DMS114 treated with DMSO at 0.1 percent for 48 hours (cell line): Measurements from ENCODE around the gene HNRNPM.
"Not testable (repeated sequence)": the region's sequence is repeated elsewhere in the genome, so short reads cannot be mapped to it uniquely, and the experiment has no call there.

ENCODE experiments used
- DNase-seq: peaks from one replicate; lab custom pipeline; 2025; ENCODE audit not compliant: unreplicated experiment; lab: John Stamatoyannopoulos, UW

Gene HNRNPM

DNA sequence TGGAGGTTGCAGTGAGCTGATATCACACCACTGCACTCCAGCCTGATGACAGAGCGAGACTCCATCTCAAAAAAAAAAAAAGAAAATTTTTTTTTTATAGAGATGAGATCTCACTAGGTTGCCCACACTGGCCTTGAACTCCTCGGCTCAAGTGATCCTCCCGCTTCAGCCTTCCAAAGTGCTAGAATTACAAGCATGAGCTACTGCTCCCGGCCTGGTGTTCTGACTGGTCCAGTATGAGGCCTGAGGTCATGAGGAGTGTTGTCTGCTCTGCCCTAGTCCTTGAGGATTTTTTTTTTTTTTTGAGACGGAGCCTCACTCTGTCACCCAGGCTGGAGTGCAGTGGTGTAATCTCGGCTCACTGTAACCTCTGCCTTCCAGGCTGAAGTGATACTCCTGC, 19.4 kb upstream of the HNRNPM start:
- DNase-seq: not testable (repeated sequence)

DNA sequence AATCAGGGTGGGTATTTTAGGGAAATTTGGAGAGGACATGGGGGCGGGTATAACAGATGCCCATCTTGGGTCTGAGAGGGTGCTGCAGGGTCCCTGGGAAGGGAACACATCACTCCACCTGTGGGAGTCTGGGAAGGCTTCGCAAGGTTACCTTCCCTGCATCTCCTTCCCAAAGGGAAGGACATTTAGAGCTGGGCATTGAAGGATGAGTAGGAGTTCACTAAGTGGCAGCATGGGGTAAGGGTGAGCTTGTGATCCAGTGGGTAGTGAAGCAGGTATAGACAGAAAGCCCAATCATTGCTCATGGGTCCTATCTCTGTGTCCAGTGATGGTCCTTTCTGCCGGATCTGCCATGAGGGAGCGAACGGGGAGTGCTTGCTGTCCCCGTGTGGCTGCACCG, 18.5 kb upstream of the HNRNPM start:
- no peak for DNase-seq

DNA sequence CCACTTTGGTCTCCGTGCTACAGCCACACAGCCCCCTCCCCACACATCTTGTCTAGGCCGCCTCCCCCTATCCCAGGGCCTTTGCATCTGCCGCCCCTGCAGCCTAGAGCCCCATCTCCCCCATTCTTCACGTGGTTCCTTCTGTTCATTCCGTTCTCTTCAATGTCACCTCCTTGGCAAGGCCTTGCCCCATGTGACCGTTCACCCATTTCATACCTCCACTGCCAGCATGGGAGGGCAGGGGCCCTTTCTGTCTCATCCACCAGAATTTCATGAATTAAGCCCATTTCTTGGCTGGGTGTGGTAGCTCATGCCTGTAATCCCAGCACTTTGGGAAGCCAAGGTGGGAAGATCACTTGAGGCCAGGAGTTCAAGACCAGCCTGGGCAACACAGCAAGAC, 15.7 kb upstream of the HNRNPM start:
- no peak for DNase-seq

DNA sequence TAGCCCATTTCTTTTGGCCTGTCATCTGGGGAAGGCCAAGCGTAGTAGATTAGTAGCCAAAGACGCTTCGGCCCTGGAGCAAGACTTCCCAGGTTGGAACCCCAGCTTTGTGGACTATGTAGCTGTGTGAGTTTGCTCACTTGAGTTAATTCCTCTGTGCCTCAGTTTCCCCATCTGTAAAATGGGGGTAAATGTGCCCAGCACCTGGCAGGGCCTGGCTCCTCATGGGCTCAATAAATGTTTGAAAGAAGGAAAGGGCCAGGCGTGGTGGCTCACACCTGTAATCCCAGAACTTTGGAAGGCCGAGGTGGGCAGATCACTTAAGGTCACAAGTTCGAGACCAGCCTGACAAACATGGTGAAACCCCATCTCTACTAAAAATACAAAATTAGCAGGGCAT, 14.9 kb upstream of the HNRNPM start:
- no peak for DNase-seq

DNA sequence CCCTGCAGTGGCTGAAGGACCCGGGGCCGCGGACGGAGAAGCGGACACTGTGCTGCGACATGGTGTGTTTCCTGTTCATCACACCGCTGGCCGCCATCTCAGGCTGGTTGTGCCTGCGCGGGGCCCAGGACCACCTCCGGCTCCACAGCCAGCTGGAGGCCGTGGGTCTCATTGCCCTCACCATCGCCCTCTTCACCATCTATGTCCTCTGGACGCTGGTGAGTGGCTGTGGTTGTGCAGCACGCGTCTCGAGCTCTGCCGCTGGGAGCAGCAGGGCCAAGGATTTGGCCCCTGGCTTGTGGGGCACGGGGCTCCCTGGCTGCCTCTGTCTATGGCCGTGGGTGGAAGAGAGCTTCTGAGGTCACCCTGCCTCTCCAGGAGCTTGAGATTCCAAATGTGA, 14.1 kb upstream of the HNRNPM start:
- DNase-seq: no peak

DNA sequence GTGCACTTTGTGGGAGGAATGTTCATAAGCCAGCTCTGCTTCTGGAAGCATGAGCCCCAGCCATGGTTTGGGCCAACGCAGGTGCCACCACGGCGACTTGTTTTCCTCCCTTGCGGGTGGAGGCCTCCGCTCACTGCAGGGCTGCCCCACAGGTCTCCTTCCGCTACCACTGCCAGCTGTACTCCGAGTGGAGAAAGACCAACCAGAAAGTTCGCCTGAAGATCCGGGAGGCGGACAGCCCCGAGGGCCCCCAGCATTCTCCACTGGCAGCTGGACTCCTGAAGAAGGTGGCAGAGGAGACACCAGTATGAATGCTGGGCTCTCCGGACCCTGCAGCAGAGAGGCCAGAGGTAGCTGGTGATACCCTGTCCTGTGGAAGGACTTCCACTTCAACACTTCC, 6.5 kb upstream of the HNRNPM start:
- no peak for DNase-seq

DNA sequence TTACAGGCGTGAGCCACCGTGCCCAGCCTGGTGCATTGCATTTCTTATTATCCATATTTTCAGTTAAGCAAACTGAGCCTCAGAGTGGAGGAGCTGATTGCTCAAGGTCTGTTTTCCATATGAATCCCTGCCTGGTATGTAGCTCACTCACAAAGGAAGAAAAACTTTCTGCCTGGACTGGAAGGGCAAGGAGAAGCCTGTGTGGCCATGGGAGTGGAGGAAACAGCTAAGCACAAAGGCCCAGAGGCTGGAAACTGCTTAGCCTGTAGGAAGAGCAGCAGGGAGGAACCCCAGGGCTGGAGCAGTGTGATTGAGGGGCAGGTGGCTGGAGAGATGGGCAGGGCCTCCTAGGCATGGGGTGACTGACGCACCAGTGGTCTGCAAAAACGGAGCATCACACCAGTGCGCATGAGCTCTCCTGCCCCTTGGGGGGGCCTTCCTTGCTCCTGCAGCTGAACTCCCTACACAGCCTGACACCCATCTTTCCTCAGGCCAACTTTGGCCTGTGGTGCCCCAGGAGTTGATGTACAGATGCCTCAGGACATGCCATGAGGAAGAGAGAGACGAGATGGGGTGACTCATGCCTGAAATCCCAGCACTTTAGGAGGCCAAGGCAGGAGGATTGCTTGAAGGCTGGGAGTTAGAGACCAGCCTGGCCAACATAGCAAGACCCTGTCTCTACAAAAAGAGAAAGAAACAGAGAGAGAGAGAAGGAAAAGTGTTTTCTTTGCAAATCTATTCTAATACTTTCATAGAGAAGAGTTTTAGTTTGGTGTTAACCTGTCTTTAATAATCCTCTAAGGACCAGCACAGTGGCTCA, 2.8 kb upstream of the HNRNPM start:
- no peak for DNase-seq

DNA sequence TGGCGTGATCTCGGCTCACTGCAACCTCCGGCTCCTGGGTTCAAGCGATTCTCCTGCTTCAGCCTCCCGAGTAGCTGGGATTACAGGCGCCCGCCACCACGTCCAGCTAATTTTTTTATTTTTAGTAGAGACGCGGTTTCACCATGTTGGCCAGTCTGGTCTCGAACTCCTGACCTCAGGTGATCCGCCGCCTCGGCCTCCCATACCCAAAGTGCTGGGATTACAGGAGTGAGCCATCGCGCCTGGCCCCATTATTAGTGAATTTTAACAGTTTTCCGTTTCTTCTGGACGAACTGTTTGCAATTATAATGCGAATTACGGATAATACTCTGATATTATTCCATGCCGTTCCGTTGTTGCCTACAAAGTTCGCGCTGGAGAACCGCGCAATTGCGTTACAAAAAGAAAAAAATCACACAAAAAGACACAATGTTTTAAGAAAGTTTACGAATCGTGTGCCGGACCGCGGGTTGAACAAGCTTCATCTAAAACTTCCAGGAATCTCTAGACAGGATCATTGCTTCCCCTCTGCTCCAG, 567 bp upstream of the HNRNPM start:
- DNase-seq: not testable (repeated sequence)

DNA sequence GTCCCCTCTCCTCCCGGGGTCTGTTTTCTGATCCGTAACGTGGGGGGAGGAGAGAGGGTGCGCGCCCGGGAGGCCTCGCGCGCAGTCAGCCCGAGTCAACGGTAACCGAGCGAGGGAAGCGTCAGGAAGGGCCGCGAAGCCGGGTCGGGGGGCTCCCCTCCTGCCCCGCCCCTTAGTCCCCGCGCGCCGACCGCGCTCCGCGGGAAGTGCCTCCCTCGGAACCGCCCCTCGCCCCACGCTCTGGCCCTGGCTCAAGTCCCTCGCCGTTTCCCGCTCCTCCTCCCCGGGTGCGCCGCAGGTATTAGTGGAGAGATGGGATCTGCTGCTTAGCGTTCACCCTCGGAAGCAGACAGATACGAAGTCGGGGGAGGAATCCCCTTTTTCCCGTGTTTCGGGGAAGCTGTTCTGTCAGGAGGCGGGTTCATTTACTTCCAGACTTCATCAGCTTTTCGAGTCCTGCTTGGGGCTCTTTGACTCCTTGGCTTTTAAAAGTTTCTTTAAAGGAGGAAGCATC, 770 bp downstream of the HNRNPM start:
- DNase-seq: no peak

DNA sequence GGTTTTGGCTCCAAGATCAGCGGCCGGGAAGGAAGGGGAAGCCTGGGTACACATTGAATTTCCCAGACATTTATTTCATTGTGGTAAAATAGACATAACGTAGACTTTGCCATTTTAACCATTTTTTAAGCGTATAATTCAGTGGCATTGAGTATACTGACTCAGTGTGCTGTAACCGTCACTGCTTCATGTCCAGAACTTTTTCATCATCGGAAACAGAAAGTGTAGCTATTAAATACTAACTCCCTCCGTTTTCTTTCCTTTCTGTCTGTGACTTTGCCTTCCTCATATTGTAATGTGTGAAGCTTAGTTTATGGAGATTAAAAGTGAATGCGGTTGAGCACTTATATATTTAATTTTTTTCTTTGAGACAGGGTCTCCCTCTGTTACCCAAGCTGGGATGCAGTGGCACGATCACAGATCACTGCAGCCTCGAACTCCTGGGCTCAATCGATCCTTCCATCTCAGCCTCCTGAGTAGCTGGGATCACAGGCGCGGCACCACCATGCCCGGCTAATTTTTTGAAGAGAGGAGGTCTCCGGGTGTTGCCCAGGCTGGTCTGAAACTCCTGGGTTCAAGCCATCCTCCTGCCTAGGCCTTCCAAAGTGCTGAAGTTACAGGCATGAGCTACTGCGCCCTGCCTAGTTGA, 1.4 kb downstream of the HNRNPM start:
- no peak for DNase-seq

DNA sequence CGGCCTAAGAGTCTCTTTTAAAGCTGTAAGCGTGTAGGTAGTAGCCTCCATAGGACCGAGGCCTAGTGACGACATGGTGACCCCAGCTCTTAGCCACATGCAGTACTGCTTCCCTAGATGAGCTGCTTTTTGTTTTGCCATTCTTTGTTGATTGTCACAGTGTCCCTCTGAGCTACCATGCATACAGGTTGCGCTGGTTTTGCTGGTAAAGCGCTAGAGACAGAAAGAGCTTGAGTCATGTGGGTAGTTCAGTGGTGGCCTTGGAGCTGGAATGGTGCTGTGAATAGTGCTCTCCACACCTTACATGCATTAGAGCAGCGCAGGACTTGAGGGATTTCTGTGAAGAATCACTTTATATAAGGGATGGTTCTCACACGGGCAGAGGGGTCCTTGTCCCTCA, 5.1 kb downstream of the HNRNPM start:
- DNase-seq: no peak

DNA sequence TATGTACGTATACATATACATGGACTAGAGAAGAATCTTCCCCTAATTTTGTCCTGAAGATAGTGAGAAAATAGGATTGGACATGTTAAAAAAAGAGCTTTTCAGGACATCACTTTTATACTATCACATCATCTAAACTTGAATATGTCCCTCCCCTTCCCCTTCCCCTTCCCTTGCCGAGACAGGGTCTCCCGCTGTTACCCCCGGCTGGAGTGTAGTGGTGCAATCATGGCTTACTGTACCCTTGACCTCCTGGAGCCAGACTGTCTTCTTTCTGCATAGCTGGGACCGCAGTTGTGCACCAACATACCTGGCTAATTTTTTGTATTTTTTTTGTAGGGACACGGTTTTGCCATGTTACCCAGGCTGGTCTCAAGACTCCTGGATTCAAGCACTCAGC, 6.6 kb downstream of the HNRNPM start:
- DNase-seq: no peak

DNA sequence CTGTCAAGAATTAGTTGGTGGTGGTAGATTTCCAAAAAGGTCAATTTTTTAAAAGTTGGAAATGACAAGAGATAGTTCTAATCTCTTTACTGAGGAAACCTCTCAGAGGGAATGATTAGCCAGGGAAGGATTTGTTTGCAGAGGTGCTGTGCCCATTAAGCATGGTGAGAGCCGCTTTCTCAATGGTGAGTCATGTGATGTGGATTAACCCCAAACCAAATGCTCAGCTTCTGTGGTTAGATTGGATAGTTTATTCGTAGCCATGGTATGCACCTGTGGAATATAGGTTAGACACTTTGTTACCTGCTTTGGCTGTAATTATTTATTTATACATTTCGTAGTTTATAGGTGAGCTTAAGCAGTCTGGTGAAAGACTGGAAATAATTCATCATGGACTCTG, 7.1 kb downstream of the HNRNPM start:
- DNase-seq: no peak

DNA sequence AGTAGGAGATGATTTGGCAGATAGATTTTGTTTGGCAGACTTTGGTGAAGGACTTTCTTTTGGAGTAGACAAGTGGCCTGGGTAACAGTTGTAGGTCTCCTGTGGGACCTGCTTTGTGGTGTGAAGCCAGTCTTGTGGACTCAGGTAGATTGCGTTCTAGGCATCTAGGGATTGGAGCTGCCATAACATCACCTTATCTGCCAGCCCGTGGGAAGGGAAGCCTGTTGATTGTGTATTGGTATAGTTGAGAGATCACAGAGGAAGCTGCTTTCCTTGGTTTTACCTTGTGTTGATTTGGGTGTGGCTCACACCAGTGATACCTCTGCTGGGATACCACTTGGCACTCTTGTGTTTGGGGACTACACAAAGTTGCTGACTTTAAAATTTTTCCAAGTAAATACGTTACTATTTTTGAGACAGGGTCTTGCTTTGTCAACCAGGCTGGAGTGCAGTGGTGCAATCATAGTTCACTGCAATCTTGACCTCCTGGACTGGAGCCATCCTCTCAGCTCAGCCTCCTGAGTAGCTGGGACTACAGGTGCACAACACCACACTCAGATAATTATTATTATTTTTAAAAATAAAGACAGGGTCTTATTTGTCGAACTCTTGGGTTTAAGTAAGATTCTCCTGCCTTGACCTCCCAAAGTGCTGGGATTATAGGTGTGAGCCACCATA, 7.8 kb downstream of the HNRNPM start:
- no peak for DNase-seq

DNA sequence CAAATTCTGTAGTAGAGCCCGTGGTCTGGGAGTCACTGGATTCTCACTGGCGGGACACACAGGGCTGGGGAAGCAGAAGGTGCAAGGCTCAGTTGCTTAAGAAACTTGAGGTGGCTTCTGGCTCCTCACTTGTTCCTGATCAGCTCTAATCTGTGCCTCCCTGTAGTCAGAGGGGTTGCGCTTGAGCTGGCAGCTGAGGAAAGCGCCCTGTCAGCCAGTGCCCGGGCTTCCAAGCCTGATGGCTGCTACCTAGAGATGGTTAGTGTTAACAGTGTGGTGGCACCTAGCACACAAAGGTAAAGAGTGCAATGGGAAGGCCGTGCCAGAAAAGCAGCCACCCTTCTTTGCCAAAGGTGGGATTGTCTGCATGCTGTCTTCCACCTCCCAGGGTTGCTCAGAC, 8.8 kb downstream of the HNRNPM start:
- no peak for DNase-seq

DNA sequence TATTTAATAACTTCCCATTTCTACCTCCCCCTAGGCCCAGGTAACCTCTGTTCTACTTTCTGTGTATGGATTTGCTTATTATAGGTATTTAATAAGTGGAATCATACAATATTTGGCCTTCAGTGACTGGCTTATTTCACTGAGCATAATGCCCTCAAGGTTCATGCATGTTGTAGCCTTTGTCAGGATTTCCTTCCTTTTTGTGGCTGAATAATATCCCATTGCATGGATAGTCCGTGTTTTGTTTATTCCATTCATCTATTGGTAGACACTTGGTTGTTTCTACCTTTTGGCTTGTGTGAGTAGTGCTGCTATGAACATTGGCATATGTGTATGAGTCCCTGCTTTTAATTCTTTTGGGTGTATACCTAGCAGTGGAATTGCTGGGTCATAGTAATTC, 9.4 kb downstream of the HNRNPM start:
- no peak for DNase-seq

DNA sequence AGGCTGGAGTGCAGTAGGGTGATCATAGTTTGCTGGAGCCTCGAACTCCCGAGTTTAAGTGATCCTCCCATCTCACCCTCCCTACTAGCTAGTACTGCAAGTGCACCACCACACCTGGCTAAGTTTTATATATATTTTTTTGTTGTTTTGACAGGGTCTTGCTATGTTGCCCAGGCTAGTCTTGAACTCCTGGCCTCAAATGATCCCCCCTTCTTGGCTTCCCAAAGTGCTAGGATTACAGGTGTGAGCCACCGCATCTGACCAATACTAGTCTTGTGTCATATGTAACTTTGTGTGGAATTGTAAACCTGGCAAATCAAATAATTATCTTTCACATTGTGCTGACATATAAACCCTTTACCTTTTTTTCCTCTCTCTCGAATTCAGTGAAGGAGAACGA, 10.2 kb downstream of the HNRNPM start:
- DNase-seq: no peak

DNA sequence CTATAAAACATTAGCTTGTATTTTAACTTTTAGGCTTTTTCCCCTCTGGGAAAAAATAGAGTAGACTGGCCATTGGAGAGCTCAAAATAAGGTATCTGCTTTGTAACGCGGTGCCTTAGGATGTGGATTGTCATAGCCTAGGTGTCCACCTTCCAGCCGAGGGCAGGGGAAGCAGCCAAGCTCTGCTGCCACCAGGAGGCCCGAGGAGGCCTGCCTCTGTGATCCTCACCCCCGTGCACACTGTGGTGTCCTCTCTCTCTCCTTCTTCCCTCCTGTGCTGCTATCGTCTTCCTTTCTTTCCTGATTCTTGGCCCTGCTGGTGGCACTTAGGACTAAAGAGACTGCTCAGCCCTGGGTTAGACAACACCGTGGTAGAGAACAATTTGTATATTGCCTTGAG, 11.3 kb downstream of the HNRNPM start:
- DNase-seq: no peak

DNA sequence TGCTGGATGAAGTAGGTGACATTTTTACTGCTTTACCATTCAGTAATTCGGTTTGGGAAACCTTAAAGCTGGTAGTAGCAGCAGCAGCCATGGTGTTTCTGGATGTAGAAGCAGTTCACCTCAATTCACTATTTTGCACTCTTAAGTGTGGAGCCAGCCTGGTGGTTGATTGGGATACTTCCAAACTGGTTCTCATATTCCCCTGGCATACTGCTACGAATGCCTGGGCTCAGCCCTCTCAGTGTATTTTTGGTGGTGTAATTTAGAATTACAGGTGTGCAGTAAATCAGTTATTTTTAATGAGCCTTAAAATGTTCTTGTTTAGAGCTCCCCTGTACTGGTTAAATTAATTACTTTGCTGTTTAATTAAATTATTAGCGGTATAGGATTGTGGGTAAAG, 12.4 kb downstream of the HNRNPM start:
- no peak for DNase-seq

DNA sequence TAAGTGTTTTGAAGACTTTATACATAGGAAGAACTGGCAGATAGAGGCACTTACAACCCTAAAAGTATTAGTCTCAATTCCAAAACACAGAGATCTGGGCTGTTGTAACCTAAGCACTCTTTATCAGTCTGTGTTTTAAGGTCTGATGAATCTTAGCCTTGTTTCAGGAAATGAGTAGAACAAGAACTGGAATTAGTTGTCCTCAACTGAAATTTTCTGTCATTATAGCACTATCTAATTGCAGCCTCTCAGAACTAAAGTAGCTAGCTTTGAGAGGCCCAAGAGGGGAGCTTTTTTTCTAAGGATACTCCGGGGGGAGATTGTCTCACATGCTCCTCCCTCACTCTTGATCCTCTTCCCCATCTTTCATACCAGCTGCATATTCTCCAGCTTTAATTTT, 13.1 kb downstream of the HNRNPM start:
- no peak for DNase-seq

DNA sequence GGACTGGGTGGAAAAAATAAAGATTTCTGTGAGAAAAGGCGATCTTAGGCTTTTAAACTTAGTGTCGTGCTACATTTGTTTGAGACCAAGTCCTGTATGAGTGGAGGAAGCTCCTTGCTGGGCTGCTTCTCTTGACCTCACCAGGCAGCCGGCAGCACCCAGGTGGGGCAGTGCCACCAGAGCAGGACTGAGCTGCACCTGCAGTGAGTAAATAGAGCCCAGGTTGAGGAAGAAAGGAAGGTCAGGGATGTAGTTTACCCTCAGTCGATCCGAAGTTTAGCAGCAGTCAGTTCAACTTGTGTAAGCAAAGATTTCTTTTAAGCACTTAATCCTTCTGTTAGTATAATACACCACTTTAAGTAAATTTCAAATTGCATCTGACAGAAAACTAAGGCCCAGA, 13.6 kb downstream of the HNRNPM start:
- DNase-seq: no peak

DNA sequence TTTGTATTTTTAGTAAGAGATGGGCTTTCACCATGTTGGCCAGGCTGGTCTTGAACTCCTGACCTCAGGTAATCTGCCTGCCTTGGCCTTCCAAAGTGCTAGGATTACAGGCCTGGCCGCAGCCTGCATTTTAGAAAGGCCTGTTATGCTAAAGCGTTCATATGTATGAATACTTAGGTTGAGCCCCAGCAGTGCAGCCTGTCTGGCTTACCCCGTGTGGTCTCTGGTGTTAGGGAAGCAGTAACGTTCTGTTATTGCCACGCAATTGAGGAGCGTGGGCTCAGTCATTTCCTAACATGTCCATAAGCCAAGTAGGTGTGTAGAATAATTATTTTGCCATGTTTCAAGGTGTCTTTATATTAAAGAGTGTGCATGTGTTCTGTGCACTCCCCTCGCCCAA, 14.3 kb downstream of the HNRNPM start:
- DNase-seq: no peak
